SK-N-SH (cell line): ENCODE data around the gene DTNA.

Experiments used
- CHD2 ChIP-seq: fragments of 150-350 bp; IDR thresholded peaks from 2 replicates; pipeline ENCODE4 v1.6.1; 2018; ENCODE audit warnings: low read length; ENCODE audit not compliant: partially characterized antibody
- CTCF ChIP-seq: fragments of 200-600 bp; sonication (generic); IDR thresholded peaks from 2 replicates; pipeline ENCODE4 v1.6.1; 2017; ENCODE audit warnings: antibody characterized with exemption, mild to moderate bottlenecking, moderate library complexity
- FOXM1 ChIP-seq: IDR thresholded peaks from 2 replicates; pipeline ENCODE4 v1.4.0; 2012; ENCODE audit warnings: low read depth, mild to moderate bottlenecking
- GABPA ChIP-seq: IDR thresholded peaks from 2 replicates; pipeline ENCODE4 v1.4.0; 2012; ENCODE audit warnings: low read depth, mild to moderate bottlenecking
- POLR2AphosphoS5 ChIP-seq: IDR thresholded peaks from 2 replicates; pipeline ENCODE4 v1.6.1; 2012; ENCODE audit warnings: low read depth, low read length
- REST ChIP-seq: IDR thresholded peaks from 2 replicates; pipeline ENCODE4 v1.6.1; 2012; ENCODE audit warnings: mild to moderate bottlenecking, low read depth, low read length, moderate library complexity
- YY1 ChIP-seq: IDR thresholded peaks from 2 replicates; pipeline ENCODE4 v1.4.0; 2012; ENCODE audit warnings: low read depth, mild to moderate bottlenecking
- ZBTB33 ChIP-seq: IDR thresholded peaks from 2 replicates; pipeline ENCODE4 v1.4.0; 2012; ENCODE audit warnings: low read depth, borderline replicate concordance

- no peak for TF ChIP-seq ZBTB33
- TF ChIP-seq CTCF: no peak
- TF ChIP-seq CHD2: no peak
- TF ChIP-seq GABPA: no peak
- no peak for TF ChIP-seq FOXM1
- TF ChIP-seq REST: no peak
- TF ChIP-seq YY1: no peak
- no peak for TF ChIP-seq POLR2AphosphoS5
These were observed 153.6 kb downstream of the DTNA start for GRCh38 chr18:34863702-34864101.
